ENCODE data around the gene CTCFL.

CTCFL gene

GRCh38 chr20:57567471-57568079, 42.6 kb upstream of the CTCFL start:
- TF ChIP-seq Cebpa-rat (IDR thresholded peaks at IDR 0.05), result no peak
- Histone ChIP-seq H3K9ac (no peak overlapping the region), H3K9me3 (replicated peaks in 1 of 11) (peaks cover 0 to 9% (median 4%) of the 10 kb centered on the region in 11 experiments; a peak in 2 of 22 replicates), H3K4me3 (no peak overlapping the region), H3K27ac (no peak overlapping the region), H3K4me2 (no peak overlapping the region), H3K4me1 (no peaks in the 10 kb centered on the region), H3K27me3 (no peaks in the 10 kb centered on the region), H4K20me1 (no peaks in the 10 kb centered on the region), H3K36me3 (no peaks in the 10 kb centered on the region)

DNA sequence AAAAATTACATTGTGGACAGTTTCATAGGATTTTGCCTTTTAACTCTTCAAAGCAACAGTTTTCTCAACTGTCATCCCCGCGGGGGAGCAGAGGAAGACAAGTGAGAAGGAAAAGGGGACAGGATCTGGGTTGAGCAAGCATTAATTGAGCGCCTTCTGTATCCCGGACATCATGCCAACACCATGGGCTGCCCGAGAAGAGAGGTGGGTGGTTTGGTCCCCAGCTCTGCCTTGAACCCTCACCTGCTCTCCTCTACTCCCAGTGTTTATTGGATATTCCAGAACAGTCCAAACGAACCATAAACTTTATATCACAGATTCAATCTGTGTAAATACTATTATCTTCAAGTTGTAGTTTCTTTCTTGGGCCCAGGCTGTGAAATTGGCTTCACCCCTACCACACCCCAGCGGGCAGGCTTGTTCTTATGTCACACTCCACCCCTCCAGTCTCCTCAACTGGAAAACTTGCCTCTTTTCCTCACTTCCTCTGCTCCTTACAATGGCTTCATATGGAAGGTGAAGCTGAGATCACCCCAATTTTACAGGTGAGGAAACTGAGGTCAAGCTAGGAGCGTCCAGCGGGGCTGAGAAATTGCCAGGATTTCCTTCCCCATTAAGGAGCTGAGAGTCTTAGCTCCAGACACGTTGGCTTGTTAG, 42.0 kb upstream of the CTCFL start:
- H3K4me1 ChIP-seq, result peaks cover 0 to 2% (median 0%) of the 10 kb centered on the region in 10 experiments; a peak in 6 of 20 replicates
- TF ChIP-seq Cebpa-rat (IDR thresholded peaks at IDR 0.05), result no peak
- no peaks in the 10 kb centered on the region for H3K36me3 ChIP-seq
- no peak overlapping the region for H3K4me2 ChIP-seq
- H3K27me3 ChIP-seq, result no peaks in the 10 kb centered on the region
- peaks cover 0 to 9% (median 4%) of the 10 kb centered on the region in 11 experiments; a peak in 2 of 22 replicates for H3K9me3 ChIP-seq (replicated peaks in 1 of 11)
- no peak overlapping the region for H3K9ac ChIP-seq
- no peak overlapping the region for H3K4me3 ChIP-seq
- H4K20me1 ChIP-seq, result no peaks in the 10 kb centered on the region
- no peak overlapping the region for H3K27ac ChIP-seq

GRCh38 chr20:57566399-57566798, 41.5 kb upstream of the CTCFL start:
- no peak overlapping the region for H3K27ac ChIP-seq
- no peaks in the 10 kb centered on the region for H4K20me1 ChIP-seq
- H3K4me3 ChIP-seq, result no peak overlapping the region
- H3K27me3 ChIP-seq, result no peaks in the 10 kb centered on the region
- peaks cover 0 to 8% (median 0%) of the 10 kb centered on the region in 10 experiments; a peak in 6 of 20 replicates for H3K4me1 ChIP-seq
- H3K9ac ChIP-seq, result no peak overlapping the region
- no peak overlapping the region for H3K4me2 ChIP-seq
- H3K36me3 ChIP-seq, result no peaks in the 10 kb centered on the region
- peaks cover 0 to 9% (median 4%) of the 10 kb centered on the region in 11 experiments; a peak in 2 of 22 replicates for H3K9me3 ChIP-seq (replicated peaks in 1 of 11)
- TF ChIP-seq Cebpa-rat (IDR thresholded peaks at IDR 0.05), result no peak

- Histone ChIP-seq H3K36me3 (no peaks in the 10 kb centered on the region), H3K4me1 (peaks cover 0 to 14% (median 2%) of the 10 kb centered on the region in 10 experiments; a peak in 12 of 20 replicates), H3K9ac (no peak overlapping the region), H4K20me1 (no peaks in the 10 kb centered on the region), H3K4me3 (no peak overlapping the region), H3K27ac (no peak overlapping the region), H3K9me3 (replicated peaks in 1 of 11) (peaks cover 0 to 9% (median 4%) of the 10 kb centered on the region in 11 experiments; a peak in 2 of 22 replicates), H3K4me2 (no peak overlapping the region), H3K27me3 (no peaks in the 10 kb centered on the region)
- TF ChIP-seq Cebpa-rat (IDR thresholded peaks at IDR 0.05), result no peak
Measured at GRCh38 chr20:57564951-57565642, 40.2 kb upstream of the CTCFL start.

- Histone ChIP-seq H3K9ac (no peak overlapping the region), H3K27me3 (no peaks in the 10 kb centered on the region), H4K20me1 (no peaks in the 10 kb centered on the region), H3K4me2 (no peak overlapping the region), H3K9me3 (replicated peaks in 1 of 11) (peaks cover 0 to 9% (median 4%) of the 10 kb centered on the region in 11 experiments; a peak in 2 of 22 replicates), H3K36me3 (no peaks in the 10 kb centered on the region), H3K4me3 (no peak overlapping the region), H3K4me1 (peaks cover 0 to 22% (median 10%) of the 10 kb centered on the region in 10 experiments; a peak in 13 of 20 replicates), H3K27ac (no peak overlapping the region)
- no peak for TF ChIP-seq Cebpa-rat (IDR thresholded peaks at IDR 0.05)
Measured at GRCh38 chr20:57564180-57564802, 39.4 kb upstream of the CTCFL start.

DNA sequence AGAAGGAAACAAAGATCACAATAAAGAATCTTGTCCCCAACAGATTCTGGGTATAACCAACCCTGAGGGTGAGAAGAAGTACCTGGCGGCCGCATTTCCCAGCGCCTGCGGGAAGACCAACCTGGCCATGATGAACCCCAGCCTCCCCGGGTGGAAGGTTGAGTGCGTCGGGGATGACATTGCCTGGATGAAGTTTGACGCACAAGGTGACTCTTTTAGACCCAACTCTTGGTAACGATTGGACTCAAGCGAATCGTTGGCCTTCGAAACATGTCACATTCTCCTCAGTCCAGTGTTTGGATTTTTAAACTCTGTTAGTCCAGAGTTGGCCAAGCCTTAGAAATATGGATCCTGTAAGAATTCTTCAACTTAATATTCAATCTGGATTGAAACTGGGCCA, 38.6 kb upstream of the CTCFL start:
- Histone ChIP-seq H3K9ac (no peak overlapping the region), H3K4me3 (no peak overlapping the region), H3K4me2 (no peak overlapping the region), H3K4me1 (peaks cover 0 to 30% (median 18%) of the 10 kb centered on the region in 10 experiments; a peak in 13 of 20 replicates), H4K20me1 (no peaks in the 10 kb centered on the region), H3K9me3 (replicated peaks in 1 of 11) (peaks cover 0 to 9% (median 4%) of the 10 kb centered on the region in 11 experiments; a peak in 2 of 22 replicates), H3K27ac (no peak overlapping the region), H3K36me3 (no peaks in the 10 kb centered on the region), H3K27me3 (no peaks in the 10 kb centered on the region)
- TF ChIP-seq Cebpa-rat (IDR thresholded peaks at IDR 0.05), result no peak

DNA sequence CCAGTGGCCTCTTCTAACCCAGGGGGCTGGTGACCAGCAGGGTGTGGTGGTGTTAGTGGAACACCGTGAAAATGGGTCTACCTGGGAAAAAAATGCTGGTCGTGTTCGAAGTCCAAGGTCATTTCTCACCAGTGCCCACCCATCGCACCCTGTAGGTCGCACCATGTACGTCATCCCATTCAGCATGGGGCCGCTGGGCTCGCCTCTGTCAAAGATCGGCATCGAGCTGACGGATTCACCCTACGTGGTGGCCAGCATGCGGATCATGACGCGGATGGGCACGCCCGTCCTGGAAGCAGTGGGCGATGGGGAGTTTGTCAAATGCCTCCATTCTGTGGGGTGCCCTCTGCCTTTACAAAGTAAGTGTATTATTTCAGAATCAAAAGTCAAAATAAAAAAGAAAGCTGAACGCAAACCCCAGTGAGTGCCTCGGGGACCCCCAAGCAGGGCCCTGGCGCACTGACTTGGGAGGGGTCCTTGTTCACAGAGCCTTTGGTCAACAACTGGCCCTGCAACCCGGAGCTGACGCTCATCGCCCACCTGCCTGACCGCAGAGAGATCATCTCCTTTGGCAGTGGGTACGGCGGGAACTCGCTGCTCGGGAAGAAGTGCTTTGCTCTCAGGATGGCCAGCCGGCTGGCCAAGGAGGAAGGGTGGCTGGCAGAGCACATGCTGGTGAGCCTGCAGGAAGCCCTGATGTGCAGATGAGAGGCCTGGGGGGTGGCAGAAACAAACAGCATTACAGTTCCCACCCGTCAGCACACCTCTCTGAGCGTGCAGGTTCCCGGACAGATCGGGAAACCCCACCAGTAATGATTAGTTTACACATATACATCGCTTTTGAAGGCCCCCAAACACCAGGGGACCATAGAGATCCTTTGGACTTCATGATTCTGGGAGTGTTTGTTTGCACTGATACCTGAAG, 37.9 kb upstream of the CTCFL start:
- Histone ChIP-seq H3K27me3 (no peaks in the 10 kb centered on the region), H3K9ac (no peak overlapping the region)
- TF ChIP-seq Cebpa-rat (IDR thresholded peaks at IDR 0.05), result no peak

More for the DNA sequence above, 37.9 kb upstream of the CTCFL start:
- H3K4me3 ChIP-seq, result no peak overlapping the region
- H3K9me3 ChIP-seq (replicated peaks in 1 of 11), result peaks cover 0 to 9% (median 4%) of the 10 kb centered on the region in 11 experiments; a peak in 2 of 22 replicates
- H4K20me1 ChIP-seq, result no peaks in the 10 kb centered on the region
- no peak overlapping the region for H3K27ac ChIP-seq
- no peak overlapping the region for H3K4me2 ChIP-seq
- H3K36me3 ChIP-seq, result no peaks in the 10 kb centered on the region
- peaks cover 0 to 33% (median 21%) of the 10 kb centered on the region in 10 experiments; a peak in 13 of 20 replicates for H3K4me1 ChIP-seq
